HepG2 (cell line): Measurements from ENCODE around the gene TRMT1.

Source experiments
- CBX1 ChIP-seq: IDR thresholded peaks from one replicate; pipeline ENCODE4 v1.6.1; 2016; ENCODE audit warnings: antibody characterized with exemption, low read depth
- CTCF ChIP-seq: sonication (generic); formaldehyde crosslinking; IDR thresholded peaks from 2 replicates; pipeline ENCODE4 v1.5.0; 2020; ENCODE audit warnings: mild to moderate bottlenecking, missing genetic modification reagents, moderate library complexity
- GABPA ChIP-seq, 2 experiments: IDR thresholded peaks; 2 replicates each; pipeline ENCODE4 v1.6.1; 2011 to 2016; ENCODE audit warnings: low read depth in 2 of 2, low read length in 1 of 2, missing biosample characterization in 1 of 2, missing genetic modification characterization in 1 of 2
- GTF2F1 ChIP-seq: fragments of 150-350 bp; IDR thresholded peaks from 2 replicates; pipeline ENCODE4 v1.6.1; 2014; ENCODE audit warnings: low read length
- RORA ChIP-seq: sonication (generic); formaldehyde crosslinking; IDR thresholded peaks from 2 replicates; pipeline ENCODE4 v1.5.0; 2020; ENCODE audit warnings: mild to moderate bottlenecking, missing genetic modification reagents, moderate library complexity
- ZKSCAN8 ChIP-seq: IDR thresholded peaks from 2 replicates; pipeline ENCODE4 v1.6.1; 2016; ENCODE audit warnings: borderline replicate concordance, missing genetic modification reagents, missing compliant biosample characterization
- ZNF331 ChIP-seq: sonication (generic); formaldehyde crosslinking; IDR thresholded peaks from 2 replicates; pipeline ENCODE4 v1.4.0; 2020; ENCODE audit warnings: missing genetic modification reagents

DNA sequence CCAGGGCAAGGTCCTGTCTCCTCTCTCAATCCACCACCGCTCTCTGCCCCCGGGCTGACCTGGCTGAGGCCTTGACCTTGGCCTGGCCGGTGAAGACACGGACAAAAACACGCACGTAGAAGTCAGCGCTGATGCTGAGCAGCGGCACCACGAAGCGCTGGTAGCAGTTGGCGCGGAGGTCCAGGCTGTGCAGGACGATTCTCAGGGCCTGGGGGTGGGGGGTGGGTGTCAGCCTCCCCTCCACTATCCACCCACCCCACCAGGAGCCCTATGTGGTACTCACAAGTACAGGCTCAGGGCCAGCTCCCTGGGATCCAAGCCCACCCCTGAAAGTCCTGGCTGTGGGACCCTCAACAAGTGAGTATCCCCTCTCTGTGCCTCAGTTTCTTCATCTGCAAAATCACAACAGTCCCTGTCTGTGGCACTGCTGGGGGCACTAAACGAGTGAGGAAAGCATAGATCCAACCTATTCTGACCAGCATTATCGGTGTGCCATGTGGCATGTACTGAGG, 6.4 kb downstream of the TRMT1 start:
- TF ChIP-seq ZKSCAN8 (CRISPR knock-in tag) (no peak), ZNF331 (CRISPR knock-in tag) (no peak), RORA (CRISPR knock-in tag) (no peak), CBX1 (no peak), GABPA (IDR thresholded peaks at IDR 0.05; ENCODE audit: low read depth, low read length) (no peak), GABPA (CRISPR knock-in tag; IDR thresholded peaks at IDR 0.05; ENCODE audit: low read depth) (no peak), CTCF (CRISPR knock-in tag) (no peak), GTF2F1 (no peak)
